Hematopoietic multipotent progenitor cell treated with erythropoietin and hydrocortisone succinate and interleukin-3 and kit ligand, for 15 days (in vitro differentiated cells): Measurements from ENCODE around the gene CREB5.
"Not testable (repeated sequence)": the region's sequence is repeated elsewhere in the genome, so short reads cannot be mapped to it uniquely, and the experiment has no call there.

ENCODE experiments used
- DNase-seq: peaks from one replicate; pipeline ENCODE4 v3.0.0-alpha.2; 2015; ENCODE audit warnings: low spot score

The CREB5 gene

DNA sequence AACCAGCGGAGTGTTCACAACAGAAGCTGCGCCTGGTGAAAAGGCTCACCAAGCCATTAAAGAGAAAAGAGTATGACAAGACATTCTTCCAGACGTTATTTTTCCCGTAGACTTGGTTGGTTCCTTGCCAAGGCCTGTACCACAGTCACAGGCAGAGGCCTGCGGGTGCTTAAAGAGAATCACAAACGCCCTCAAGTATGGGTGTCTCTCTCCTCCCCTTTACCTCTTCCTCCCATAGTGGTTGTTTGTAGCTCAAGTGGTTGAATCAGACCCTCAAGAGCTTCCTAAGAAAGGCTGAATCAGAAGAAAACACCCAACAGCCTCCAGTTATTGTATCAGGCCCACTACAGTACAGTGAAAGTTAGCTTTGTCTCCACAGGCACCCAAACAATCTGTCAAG, 169.0 kb downstream of the CREB5 start:
- no peak for DNase-seq

DNA sequence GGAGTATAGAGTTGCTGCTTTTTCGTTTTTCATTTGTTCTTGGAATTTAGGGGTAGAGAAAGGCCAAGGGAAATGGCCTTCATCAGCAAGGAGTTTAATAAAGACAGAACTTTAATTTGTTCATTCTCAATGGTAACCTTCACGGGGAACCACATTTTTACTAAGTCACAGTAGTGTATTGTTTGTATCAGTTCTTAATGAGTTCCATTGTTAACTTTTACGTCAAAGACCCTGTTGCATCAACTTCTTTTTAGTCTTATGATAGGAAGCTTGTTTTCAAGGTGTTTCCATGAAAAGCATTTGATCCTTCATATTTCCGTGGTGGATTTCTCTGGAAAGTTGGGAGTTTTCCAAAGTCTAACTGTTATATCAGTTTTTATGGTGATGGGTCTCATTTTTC, 169.9 kb downstream of the CREB5 start:
- no peak for DNase-seq

DNA sequence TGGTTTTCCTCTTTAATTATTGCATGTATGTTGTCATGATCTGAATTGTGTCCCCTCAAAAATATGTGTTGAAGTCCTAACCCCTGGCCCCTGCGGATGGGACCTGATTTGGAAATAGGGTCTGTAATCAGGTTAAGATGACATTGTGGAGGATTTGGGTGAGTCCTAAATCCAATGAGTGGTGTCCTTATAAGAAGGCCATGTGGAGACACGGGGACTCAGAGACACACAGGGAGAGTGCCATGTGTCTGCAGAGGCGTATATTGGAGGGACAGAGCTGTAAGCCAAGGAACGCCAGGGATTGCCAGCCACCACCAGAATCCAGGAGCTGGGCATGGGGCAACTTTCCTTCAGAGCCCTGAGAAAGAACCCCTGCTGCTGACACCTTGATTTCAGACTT, 171.9 kb downstream of the CREB5 start:
- no peak for DNase-seq

DNA sequence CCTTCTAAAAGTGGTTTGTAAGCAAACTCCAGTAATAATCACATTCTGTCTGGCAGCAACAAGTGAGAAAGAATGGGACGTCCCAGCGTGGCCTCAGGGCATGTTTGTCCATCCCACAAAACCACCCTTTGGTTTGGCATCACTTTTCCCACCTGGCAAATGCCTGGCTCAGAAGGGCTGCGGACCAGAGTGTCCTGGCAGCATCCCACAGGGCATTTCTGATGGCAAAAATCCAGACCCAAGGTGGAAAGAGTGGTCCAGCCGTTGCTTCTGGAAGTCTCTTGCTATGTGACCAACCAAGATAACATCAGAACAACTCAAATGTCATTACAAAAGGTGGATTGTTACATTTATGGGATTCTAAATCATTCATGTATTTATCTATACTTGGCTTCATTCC, 174.4 kb downstream of the CREB5 start:
- DNase-seq, result no peak

DNA sequence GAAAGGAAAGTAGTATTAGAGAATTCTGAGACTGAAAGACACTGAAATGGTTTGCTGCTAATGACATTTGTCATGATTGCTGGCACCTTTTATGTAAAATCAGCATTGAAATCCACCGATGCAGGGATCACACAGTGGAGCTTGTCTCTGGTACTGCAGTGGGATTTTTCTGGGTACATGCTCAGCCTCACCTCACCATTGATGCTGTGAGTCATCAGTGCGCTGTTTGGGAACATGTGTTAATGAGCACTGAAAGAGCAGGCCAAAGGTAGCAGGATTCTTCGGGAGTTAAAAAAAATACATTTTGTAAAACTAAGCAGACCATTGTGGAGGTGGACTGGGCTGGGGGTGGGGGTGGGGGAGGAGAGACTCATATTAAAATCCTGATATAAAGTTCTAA, 174.9 kb downstream of the CREB5 start:
- no peak for DNase-seq

DNA sequence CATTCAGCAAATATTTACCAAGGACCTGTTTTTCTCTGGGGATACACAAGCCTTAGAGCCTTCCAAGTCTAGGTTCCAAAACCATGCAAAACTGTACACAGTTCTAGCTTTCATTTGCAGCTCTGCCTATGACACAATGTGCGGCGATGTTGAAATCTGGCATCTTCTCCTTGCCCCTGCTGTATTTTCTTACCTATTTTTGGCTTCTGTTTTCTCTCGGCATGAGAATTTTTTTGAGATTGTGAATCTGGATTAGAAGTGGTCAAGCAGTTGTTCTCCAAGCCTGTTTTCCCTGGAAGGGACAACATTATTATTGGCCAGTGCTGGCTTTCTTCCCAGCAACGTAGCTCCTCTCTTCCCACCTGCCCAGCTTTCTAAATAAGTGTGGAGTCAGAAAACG, 176.3 kb downstream of the CREB5 start:
- DNase-seq, result no peak

DNA sequence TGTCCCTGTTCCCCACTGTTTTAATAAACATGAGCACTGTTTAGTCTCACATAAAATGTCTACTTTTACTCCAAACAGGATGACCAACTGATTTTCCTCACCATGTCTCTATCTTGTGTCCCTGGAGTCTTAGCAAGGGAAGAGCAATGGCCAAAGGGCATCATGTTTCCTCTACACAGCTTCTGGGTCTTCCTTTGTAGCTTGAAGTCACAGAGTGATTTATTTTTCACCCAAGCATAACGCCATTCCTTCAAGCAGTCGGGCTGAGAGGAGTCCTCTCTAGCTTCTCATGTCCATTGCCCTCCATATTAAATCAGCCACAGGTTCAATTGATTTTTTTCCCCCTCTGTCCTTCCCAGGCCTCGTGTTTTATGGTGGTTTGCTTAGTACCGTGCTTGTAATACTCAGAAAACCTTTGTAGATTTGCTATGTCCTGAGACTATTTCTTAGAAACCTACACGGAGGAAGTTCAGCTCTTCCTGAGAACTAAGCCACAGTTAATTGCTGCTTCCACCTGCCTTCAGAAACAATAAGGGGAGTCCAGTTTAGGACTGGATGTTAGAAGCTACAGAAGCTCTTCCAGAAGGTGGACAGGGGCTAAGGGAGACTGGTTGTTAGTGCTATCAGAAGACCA, 178.8 kb downstream of the CREB5 start:
- DNase-seq, result no peak

DNA sequence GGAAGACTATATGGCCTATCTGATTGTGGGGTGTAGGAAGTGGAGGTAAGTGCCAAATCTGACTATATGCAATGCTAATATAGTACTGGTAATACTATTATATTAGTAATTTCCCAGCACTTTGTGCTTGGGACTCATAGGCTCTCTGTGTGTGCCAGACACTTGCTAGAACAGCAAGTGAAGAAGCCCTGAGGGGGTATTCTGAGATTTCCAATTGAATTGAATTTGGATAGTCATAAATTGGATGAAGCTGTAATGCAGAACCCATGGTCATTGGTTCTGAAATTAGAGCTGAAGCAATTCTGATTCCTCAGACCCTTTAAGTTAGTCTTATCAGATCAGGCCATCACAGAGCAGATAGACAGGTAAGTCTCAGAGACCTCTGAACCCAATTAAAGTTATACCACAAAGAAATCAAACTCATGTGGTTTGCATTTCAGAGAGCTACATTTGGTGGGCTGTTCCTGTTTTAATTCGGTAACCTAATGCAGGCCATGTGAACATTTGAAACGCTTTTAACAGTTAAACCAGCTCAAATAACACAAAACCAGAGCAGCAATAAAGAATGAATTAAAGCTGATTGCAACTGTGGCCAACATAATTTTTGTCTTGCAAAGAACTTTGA, 179.5 kb downstream of the CREB5 start:
- no peak for DNase-seq

DNA sequence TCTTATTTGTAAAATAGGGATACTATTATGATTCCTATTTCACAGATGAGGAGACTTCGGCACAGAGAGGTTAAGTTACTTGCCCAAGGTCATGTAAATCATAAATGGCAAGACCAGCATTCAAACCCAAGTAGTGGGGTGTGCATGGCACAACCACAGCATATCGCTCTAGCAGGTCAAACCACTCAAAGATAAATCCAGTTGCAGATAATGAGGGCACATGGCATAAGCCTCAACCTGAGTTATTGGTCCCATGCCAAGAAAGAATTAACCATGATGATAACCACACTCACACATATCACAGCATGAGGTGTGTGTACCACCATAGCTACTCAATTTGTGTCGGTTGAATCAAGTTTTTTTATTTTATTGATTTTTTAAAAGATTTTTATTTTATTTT, 180.5 kb downstream of the CREB5 start:
- no peak for DNase-seq

DNA sequence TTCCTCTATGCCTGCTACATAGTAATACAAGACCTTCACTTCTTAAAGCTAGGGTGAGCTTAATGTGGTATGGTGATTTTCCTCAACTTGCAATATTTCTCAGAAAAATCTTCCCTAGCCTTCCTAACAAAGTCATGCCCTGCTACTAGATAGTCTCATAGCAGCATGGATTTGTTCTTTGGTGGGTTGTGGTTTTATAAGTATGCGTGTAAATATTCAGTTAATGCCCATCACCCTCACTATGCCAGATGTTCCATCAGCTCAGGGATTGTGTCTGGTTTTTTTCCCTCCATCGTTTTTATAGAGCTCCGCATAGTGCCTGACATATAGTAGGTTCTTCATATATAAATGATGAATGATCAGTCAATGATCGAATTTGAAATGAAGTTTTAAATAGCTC, 182.8 kb downstream of the CREB5 start:
- DNase-seq, result no peak

DNA sequence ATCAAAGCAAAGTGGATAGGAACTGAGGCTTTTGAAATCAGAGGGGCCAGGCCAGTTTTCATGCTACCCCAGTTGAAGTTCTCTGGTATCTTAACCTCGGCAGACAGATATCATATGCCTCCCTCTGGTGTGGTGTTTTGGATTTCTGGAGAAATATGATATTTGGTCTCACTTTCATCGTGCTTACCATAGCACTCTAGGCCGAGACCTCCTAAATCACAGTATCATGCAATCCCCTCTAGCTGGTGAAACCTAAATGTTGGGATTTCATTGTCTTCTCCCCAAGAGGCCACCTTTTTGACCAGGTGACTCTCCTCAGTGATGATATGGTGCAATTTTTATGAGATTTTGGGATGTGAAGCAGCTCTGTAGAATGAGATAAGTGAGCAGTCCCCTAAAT, 183.5 kb downstream of the CREB5 start:
- DNase-seq, result no peak

DNA sequence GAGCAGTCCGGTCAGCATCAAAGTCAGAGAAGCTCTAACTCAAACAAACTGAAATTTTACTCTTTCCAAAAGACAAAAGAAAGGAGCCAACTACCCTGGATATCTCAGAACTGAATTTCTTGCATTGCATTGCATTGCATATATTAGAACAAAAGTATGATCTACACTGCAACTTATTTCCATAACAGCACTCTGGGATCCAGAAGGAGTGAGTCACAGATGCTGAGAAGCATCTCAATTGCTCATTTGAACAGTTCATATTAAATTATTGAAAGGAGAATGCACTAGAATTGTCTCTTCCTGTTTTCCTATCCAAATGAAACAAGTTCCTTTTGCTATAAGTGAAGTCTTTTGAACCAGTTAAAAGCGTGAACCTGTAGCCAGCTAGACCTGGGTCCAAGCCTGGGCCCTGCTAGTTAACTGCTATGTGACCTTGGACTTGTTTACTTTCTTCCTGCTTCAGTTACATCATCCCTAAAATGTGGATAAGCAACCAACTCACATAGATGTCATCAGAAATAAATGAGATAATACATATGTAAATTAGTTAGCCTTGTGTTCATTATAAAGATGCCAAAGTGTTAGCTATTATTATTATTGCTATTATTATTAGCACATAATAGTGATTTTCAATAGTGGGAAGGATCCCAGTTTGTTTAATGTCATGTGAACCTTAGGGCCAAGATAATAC, 184.1 kb downstream of the CREB5 start:
- no peak for DNase-seq

DNA sequence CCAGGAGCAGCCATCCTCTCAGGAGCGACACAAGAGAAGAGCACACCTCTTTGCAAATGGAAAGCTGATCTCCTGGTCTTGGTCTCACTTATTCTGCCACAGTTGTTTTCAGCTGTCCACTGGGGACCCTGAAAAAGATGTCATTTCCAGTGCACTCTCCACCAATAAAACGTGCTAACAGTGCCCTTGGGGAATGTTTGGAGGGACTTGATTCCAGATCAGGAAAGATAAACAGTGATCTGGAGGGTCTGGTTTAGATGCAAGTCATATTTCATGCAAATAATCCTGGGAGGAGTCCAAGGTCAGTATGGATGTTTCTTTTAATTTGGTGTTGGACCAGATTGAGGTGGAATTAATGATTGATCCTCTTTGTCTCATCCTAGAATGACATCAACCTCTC, 185.0 kb downstream of the CREB5 start:
- DNase-seq, result no peak

DNA sequence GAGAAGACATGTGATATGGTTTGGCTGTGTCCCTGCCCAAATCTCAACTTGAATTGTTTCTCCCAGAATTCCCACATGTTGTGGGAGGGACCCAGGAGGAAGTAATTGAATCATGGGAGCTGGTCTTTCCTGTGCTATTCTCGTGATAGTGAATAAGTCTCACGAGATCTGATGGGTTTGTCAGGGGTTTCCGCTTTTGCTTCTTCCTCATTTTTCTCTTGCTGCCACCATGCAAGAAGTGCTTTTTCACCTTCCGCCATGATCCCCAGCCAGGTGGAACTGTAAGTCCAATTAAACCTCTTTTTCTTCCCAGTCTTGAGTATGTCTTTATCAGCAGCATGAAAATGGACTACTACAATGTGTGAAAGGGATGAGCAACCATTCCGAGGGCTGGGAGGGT, 185.7 kb downstream of the CREB5 start:
- DNase-seq, result not testable (repeated sequence)

DNA sequence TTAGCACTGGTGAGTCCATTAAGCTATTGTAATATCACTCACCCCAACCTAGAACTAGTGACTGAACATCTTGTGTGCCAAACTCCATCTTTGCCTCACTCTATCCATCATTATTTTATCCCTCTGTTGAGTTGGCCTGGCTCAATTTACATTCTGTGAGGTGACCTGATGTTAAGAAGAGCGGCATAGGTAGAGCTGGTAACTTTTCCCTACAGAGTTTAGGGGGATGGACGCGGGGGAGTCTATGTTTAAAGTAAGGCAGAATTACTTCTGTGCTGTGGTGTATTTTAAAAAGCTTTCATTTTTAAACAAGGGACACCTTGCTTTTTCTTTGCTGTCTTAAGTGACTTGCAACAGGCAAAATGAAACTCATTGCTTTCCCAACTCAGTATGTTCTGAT, 186.3 kb downstream of the CREB5 start:
- DNase-seq, result no peak

DNA sequence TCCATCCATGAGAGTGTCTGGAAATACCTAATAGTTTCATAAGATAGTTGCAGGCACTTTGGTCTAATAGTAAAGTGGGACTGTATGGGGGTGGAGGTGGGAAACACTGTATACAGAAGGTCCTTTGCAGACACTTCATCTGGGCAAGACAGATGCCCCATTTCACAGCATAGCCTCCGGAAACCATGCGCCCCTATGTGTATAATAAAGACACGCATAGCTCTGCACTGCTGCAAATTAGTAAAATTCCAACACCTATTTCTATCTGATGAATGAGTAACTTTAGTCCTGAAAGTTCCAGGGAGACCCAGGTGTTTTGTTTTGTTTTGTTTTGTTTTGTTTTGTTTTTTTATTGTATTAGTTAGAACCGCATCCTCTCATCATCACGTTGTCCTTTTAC, 187.1 kb downstream of the CREB5 start:
- DNase-seq, result no peak

DNA sequence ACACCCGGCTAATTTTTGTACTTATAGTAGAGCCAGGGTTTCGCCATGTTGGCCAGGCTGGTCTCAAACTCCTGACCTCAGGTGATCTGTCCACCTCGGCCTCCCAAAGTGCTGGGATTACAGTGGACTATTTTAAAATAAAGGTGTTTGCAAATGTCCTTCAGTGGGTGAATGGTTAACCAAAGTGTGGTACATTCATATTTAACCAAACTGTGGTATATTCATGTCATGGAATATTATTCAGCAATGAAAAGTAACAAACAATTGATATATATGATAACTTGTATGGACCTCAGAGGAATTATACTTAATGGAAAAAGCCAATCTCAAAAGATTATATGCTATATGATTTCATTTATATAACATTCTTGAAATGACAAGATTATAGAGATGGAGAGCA, 190.0 kb downstream of the CREB5 start:
- no peak for DNase-seq

DNA sequence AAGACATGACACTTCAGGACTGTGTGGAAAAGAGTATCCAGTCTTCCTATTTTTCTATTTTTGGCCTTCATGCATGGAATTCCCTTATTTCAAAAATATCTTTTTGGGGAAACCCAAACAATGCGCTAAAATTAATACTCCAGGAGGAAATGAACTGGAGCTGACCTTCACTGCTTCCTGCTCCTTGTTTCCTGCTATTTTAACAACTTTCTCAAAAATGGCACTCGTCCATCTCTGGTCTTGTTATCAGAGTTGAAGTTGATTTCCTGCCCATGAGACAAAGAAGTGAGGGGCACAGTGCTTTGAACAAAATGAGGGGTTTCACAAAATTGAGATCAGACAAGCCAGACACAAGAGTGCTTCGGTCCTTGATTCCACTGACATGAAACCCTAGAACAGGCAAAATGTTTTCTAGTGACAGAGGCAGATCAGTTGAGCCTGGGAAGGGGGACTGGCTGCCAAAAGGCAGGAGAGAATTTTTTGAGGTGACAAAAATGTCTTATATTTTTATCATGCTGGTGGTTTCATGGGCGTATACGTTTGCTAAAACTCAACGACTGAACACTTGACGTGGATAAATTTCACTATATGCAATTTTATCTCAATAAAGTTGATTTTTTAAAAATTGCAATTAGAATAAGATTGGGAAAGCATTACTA, 193.2 kb downstream of the CREB5 start:
- no peak for DNase-seq

DNA sequence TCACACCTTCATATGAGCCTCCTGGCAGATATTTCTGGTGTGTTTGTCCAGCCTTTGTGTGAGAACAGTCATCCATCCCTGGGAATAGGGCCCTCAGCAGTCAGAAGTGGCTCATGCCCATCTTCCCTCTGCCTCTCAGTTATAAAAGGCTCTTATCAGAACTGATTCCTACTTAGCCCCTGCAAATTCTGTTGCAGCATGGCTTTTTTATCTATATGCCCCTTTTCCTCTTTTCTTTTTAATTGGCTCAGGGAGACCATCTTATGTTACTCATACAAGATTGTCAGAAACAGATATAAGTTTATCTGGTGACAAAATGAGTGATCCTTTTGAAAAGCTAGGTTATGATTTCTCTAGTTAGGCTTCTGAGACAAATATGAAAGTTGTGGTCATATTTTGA, 194.1 kb downstream of the CREB5 start:
- DNase-seq, result no peak

DNA sequence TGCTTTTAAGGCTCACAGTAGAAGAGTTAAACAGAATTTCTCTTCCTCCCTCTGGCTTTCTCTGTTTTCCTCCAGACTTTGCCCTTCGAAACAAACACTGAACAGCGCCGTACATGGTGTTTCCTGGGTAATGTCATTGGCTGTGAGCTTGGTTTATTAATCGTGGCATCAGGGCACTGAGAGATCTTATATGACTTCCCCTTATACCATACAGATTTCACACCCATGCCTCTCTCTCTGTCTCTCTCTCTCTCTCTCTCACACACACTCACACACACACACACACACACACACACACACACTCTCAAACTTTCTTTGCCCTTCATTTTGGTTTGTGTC, 195.5 kb downstream of the CREB5 start:
- DNase-seq, result no peak

DNA sequence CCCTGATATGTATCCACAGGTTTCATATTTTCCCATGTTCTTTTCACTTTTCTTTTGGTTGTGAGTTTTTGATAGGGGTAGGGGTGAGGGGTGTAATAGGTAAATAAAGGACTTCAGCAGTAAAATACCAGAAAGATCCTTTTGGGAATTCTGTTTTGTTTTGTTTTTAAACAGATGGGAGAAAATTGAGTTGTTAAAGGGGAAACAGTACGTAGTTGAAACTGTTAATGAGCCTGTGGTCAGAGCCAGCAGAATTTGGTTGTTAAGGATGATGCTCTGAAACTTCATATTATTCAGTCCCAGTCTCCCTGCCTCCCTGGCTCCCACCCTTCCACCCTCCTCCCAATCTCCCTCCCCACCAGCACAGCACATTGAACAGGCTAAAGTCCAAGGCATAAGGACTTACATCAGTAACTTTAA, 195.9 kb downstream of the CREB5 start:
- no peak for DNase-seq

DNA sequence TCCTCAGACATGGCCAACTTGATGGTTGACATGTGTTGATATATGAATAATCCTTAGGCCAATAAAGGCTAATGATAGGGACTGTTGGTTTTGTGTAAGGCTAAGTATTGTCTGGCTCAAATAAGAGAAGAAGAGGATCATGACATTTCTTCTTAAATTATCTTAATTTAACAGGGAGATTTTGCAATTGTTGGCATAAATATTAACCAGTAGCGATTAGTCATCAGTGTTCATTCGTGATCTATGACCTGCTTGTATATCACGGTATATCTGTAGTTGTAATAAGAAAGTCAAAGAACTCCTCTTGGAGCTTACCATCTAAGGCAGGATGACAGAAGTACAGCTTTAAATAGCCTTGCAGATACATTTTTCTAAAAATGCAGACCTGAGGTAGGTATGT, 196.4 kb downstream of the CREB5 start:
- no peak for DNase-seq

DNA sequence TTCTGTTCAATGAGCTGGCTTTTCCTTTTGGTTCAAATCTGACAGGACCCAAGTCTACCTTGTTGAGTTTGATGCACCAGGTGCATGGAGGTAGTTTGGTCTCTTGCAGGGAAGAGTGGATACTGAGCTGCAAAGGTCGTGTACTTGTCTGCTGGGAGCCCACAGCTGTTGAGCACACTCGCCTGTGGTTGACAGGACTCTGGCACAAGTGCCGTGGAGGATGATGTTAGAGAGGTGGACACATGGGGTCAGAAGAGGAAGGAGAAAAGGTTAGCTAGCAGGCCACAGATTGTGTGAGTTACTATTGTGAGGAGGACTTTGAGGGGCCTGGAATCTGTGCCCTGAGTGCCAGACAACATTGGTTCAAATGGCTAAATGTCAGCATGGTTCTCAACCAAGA, 197.3 kb downstream of the CREB5 start:
- DNase-seq, result no peak
